Liver (tissue), 9 donors: Measurements from ENCODE around the gene ARFGAP3. TPM values are rescaled to one million over a fixed set of nuclear protein-coding genes. Genes with fewer than 3 reads are reported as not detected.
A peak's percentile ranks its signal among the peaks of the same experiment; 100 is the strongest.

Experiments
- DNase-seq: peaks from one replicate; pipeline ENCODE4 v3.0.0-alpha.2; 2017; ENCODE audit warnings: low spot score
- H3K27ac ChIP-seq, 2 donors: one replicate each; pipeline ENCODE4 v1.7.0; 2013; ENCODE audit warnings: inconsistent platforms in 2 of 2, low read length in 2 of 2, control low read depth in 1 of 2, low read depth in 1 of 2, mild to moderate bottlenecking in 1 of 2
- H3K27me3 ChIP-seq, 4 donors: one replicate each; pipeline versions ENCODE4 v1.6.1 to v1.7.0; 2013; ENCODE audit warnings: low read length in 3 of 4, inconsistent platforms in 1 of 4, mild to moderate bottlenecking in 1 of 4, moderate library complexity in 1 of 4; ENCODE audit not compliant: control insufficient read depth in 4 of 4, insufficient read depth in 4 of 4
- H3K36me3 ChIP-seq, 4 donors: one replicate each; pipeline versions ENCODE4 v1.6.1 to v1.7.0; 2013; ENCODE audit warnings: low read length in 3 of 4, mild to moderate bottlenecking in 3 of 4, low read depth in 1 of 4, moderate library complexity in 1 of 4; ENCODE audit not compliant: control insufficient read depth in 4 of 4, insufficient read depth in 3 of 4
- H3K4me1 ChIP-seq, 4 donors: one replicate each; pipeline versions ENCODE4 v1.6.1 to v1.7.0; 2013; ENCODE audit warnings: low read length in 3 of 4, mild to moderate bottlenecking in 3 of 4, moderate library complexity in 1 of 4; ENCODE audit not compliant: control insufficient read depth in 4 of 4, insufficient read depth in 4 of 4
- H3K4me3 ChIP-seq, 3 donors: one replicate each; pipeline versions ENCODE4 v1.6.1 to v1.7.0; 2013; ENCODE audit warnings: low read length in 3 of 3, control low read depth in 1 of 3, low read depth in 1 of 3, mild to moderate bottlenecking in 1 of 3
- H3K9ac ChIP-seq, 2 donors: one replicate each; pipeline ENCODE4 v1.7.0; 2013; ENCODE audit warnings: low read length in 2 of 2, mild to moderate bottlenecking in 2 of 2, moderate library complexity in 2 of 2, control low read depth in 1 of 2, low read depth in 1 of 2
- H3K9me3 ChIP-seq, 4 donors: one replicate each; pipeline versions ENCODE4 v1.6.1 to v1.7.0; 2013; ENCODE audit warnings: low read length in 3 of 4; ENCODE audit not compliant: control insufficient read depth in 4 of 4
- ATF3 ChIP-seq: IDR thresholded peaks from 2 replicates; pipeline ENCODE4 v1.6.1; 2016; ENCODE audit warnings: antibody characterized with exemption
- CTCF ChIP-seq: fragments of 150-350 bp; IDR thresholded peaks from 2 replicates; pipeline ENCODE4 v1.5.1; 2017; ENCODE audit warnings: improper control_type of control experiment, low read depth, low read length; ENCODE audit not compliant: missing input control
- EGR1 ChIP-seq, 2 donors: IDR thresholded peaks; 2 replicates each; pipeline ENCODE4 v1.6.1; 2016 to 2018; ENCODE audit warnings: antibody characterized with exemption in 2 of 2, low read depth in 2 of 2
- FOXA1 ChIP-seq: IDR thresholded peaks from 2 replicates; pipeline ENCODE4 v1.6.1; 2016; ENCODE audit warnings: antibody characterized with exemption
- HNF4A ChIP-seq, 2 donors: conservative IDR thresholded peaks; 2 replicates each; pipeline ENCODE4 v1.6.1; 2016; ENCODE audit warnings: antibody characterized with exemption in 2 of 2, mild to moderate bottlenecking in 2 of 2
- JUND ChIP-seq, 2 donors: IDR thresholded peaks; 2 replicates each; pipeline ENCODE4 v1.6.1; 2016; ENCODE audit warnings: antibody characterized with exemption in 2 of 2
- RAD21 ChIP-seq, 2 donors: IDR thresholded peaks; 2 replicates each; pipeline ENCODE4 v1.6.1; 2016; ENCODE audit warnings: antibody characterized with exemption in 2 of 2, mild to moderate bottlenecking in 2 of 2
- REST ChIP-seq: IDR thresholded peaks from 2 replicates; pipeline ENCODE4 v1.6.1; 2016; ENCODE audit warnings: antibody characterized with exemption, mild to moderate bottlenecking
- RXRA ChIP-seq, 2 donors: IDR thresholded peaks; 2 replicates each; pipeline ENCODE4 v1.6.1; 2017 to 2018; ENCODE audit warnings: antibody characterized with exemption in 2 of 2, mild to moderate bottlenecking in 1 of 2
- SP1 ChIP-seq: IDR thresholded peaks from 2 replicates; pipeline ENCODE4 v1.6.1; 2018; ENCODE audit warnings: antibody characterized with exemption, mild to moderate bottlenecking
- WGBS: extraction: QIAGEN DNeasy Blood & Tissue Kit; methylation state at CpG from one replicate; pipeline ENCODE4 v1.1.7; 2013; 5-methylcytosine and 5-hydroxymethylcytosine counted together
- polyA plus RNA-seq, 2 donors: library from polyadenylated mRNA; stranded (reverse) in 1 of 2; unstranded in 1 of 2; fragments of 200-250 nt in 1 of 2; fragments of >200 nt in 1 of 2; fragmentation: Nextera tagmentation in 1 of 2; extraction: Ambion mirVana in 1 of 2; gene quantifications; one replicate each; pipeline versions ENCODE4 v1.2.1 to v1.2.3, GENCODE V29; 2013 to 2015
- total RNA-seq, 2 donors: library from RNA; depleted of rRNA; stranded (reverse); fragments of >200 nt; gene quantifications; one replicate each; pipeline ENCODE4 v1.2.3, GENCODE V29; 2014
- donor health status: healthy.
- donor health status: healthy.
- donor health status: healthy.
- donor health status: healthy.
- donor health status: healthy.

Gene ARFGAP3
- total and polyA plus RNA-seq, 4 donors = 18.2 to 55.1 (median 27.5) TPM

DNA sequence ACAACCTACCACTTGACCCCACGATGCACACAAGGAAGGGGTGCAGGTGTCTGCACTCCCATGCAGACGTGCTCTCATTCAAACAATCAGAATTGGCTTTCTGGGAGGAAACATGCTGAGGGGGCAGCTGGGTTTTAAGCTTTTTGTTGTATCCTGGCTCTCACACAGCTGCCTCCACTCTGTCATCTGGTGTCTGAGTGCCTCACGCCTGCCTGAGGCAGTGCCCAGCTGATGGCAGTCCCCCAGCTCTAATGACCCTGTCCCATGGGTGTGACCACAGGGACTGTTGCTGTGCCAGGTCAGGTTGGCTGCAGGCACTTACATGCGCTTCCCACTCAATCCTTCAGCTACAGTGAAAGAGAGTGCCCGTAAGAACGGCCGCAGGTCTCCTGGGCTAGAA lies 53.7 kb downstream of the ARFGAP3 start:
- H3K4me1 ChIP-seq = peaks cover 3 to 19% (median 14%) of the 10 kb centered on the region in 4 donors
- no peaks in the 10 kb centered on the region for H3K27me3 ChIP-seq
- TF ChIP-seq SP1 = peak; percentile 28
- peak in 1 of 2 donors; percentile 52 for TF ChIP-seq RXRA (IDR thresholded peaks at IDR 0.05)
- TF ChIP-seq CTCF = no peak
- no peak for TF ChIP-seq REST
- peak; percentile 20 to 38 for TF ChIP-seq HNF4A (conservative IDR thresholded peaks at IDR 0.05)
- H3K9me3 ChIP-seq = no peaks in the 10 kb centered on the region
- WGBS = 76% methylated on average over 7 of the region's 7 CpGs
- H3K4me3 ChIP-seq = no peak overlapping the region
- peak overlapping the region in 1 of 2 donors; percentile 1 for H3K27ac ChIP-seq
- no peak for DNase-seq
- peaks cover 4 to 45% (median 20%) of the 10 kb centered on the region in 4 donors for H3K36me3 ChIP-seq
- H3K9ac ChIP-seq = peak overlapping the region in 1 of 2 donors; percentile 37

- H3K27ac ChIP-seq = no peak overlapping the region
- WGBS = 95% methylated on average over 12 of the region's 12 CpGs
- H3K9ac ChIP-seq = no peak overlapping the region
- peaks cover 3 to 17% (median 13%) of the 10 kb centered on the region in 4 donors for H3K4me1 ChIP-seq
- no peaks in the 10 kb centered on the region for H3K27me3 ChIP-seq
- DNase-seq = no peak
- H3K9me3 ChIP-seq = no peaks in the 10 kb centered on the region
- TF ChIP-seq HNF4A (conservative IDR thresholded peaks at IDR 0.05) (no peak), REST (no peak), JUND (IDR thresholded peaks at IDR 0.05) (no peak), ATF3 (no peak), RAD21 (IDR thresholded peaks at IDR 0.05) (no peak), RXRA (IDR thresholded peaks at IDR 0.05) (no peak), FOXA1 (no peak), EGR1 (IDR thresholded peaks at IDR 0.05; ENCODE audit: low read depth in 2 of 2) (no peak)
- H3K4me3 ChIP-seq = no peak overlapping the region
- H3K36me3 ChIP-seq = peaks cover 8 to 46% (median 21%) of the 10 kb centered on the region in 4 donors
Measured at GRCh38 chr22:42801252-42802080, 55.6 kb downstream of the ARFGAP3 start.
